Neural cell (in vitro differentiated cells): Measurements from ENCODE around the gene UVRAG. TPM values are rescaled to one million over a fixed set of nuclear protein-coding genes. Genes with fewer than 3 reads are reported as not detected.

ENCODE experiments used
- H2AFZ ChIP-seq: fragments of 200-600, 300-800 bp; sonication (generic), shearing (Covaris generic); 2 replicates; pipeline ENCODE4 v1.6.0; 2014; ENCODE audit warnings: low read depth, mild to moderate bottlenecking, antibody characterized with exemption, low read length, moderate library complexity
- H3F3A ChIP-seq: fragments of 200-600 bp; shearing (Covaris generic); 2 replicates; pipeline ENCODE4 v1.6.1; 2016; ENCODE audit warnings: mild to moderate bottlenecking, moderate library complexity, mixed read lengths, antibody characterized with exemption, low read length; ENCODE audit not compliant: insufficient read depth, poor library complexity, severe bottlenecking
- H3K27ac ChIP-seq: fragments of 200-600, 300-800 bp; sonication (generic), shearing (Covaris generic); 2 replicates; pipeline ENCODE4 v1.5.1; 2014; ENCODE audit warnings: mild to moderate bottlenecking, low read length, moderate library complexity
- H3K27me3 ChIP-seq: fragments of 300-800, 200-600 bp; sonication (generic), shearing (Covaris generic); 2 replicates; pipeline ENCODE4 v1.6.0; 2014; ENCODE audit warnings: mild to moderate bottlenecking, low read depth, low read length, moderate library complexity; ENCODE audit not compliant: insufficient read depth
- H3K36me3 ChIP-seq: fragments of 300-800, 200-600 bp; sonication (generic), shearing (Covaris generic); 2 replicates; pipeline ENCODE4 v1.5.1; 2014; ENCODE audit warnings: mild to moderate bottlenecking, antibody characterized with exemption, low read length, moderate library complexity; ENCODE audit not compliant: insufficient read depth
- H3K4me2 ChIP-seq: fragments of 300-800, 200-600 bp; sonication (generic), shearing (Covaris generic); 2 replicates; pipeline ENCODE4 v1.6.0; 2014; ENCODE audit warnings: mild to moderate bottlenecking, low read length
- H3K4me3 ChIP-seq: fragments of 300-800, 200-600 bp; sonication (generic), shearing (Covaris generic); 2 replicates; pipeline ENCODE4 v1.5.1; 2014; ENCODE audit warnings: mild to moderate bottlenecking, low read length, moderate library complexity
- H3K79me2 ChIP-seq: fragments of 200-600 bp; shearing (Covaris generic); replicated peaks from 2 replicates; pipeline ENCODE4 v1.6.0; 2014; ENCODE audit warnings: mild to moderate bottlenecking, low read length, moderate library complexity; ENCODE audit not compliant: insufficient read depth
- H3K9ac ChIP-seq: fragments of 300-800, 200-600 bp; sonication (generic), shearing (Covaris generic); 2 replicates; pipeline ENCODE4 v1.6.1; 2016; ENCODE audit warnings: mild to moderate bottlenecking, low read length, mixed read lengths
- H3K9me2 ChIP-seq: fragments of 200-600 bp; shearing (Covaris generic); 2 replicates; pipeline ENCODE4 v1.6.1; 2016; ENCODE audit warnings: mild to moderate bottlenecking, low read length, mixed read lengths; ENCODE audit not compliant: insufficient read depth
- H3K9me3 ChIP-seq: fragments of 200-600, 300-800 bp; sonication (generic), shearing (Covaris generic); 2 replicates; pipeline ENCODE4 v1.6.1; 2016; ENCODE audit warnings: mild to moderate bottlenecking, mixed run types, low read length, moderate library complexity, mixed read lengths
- H4K20me1 ChIP-seq: fragments of 200-600 bp; shearing (Covaris generic); 2 replicates; pipeline ENCODE4 v1.6.1; 2016; ENCODE audit warnings: mild to moderate bottlenecking, mixed run types; ENCODE audit not compliant: insufficient read depth
- EP300 ChIP-seq: fragments of 450-650 bp; conservative IDR thresholded peaks from 2 replicates; pipeline ENCODE4 v1.6.1; 2014; ENCODE audit warnings: antibody characterized with exemption, mild to moderate bottlenecking, moderate library complexity; ENCODE audit not compliant: poor library complexity, severe bottlenecking
- EZH2 ChIP-seq: fragments of 200-600, 300-800 bp; shearing (Covaris generic), sonication (generic); IDR thresholded peaks from 2 replicates; pipeline ENCODE4 v1.6.1; 2014; ENCODE audit warnings: antibody characterized with exemption, low read length, borderline replicate concordance, mild to moderate bottlenecking; ENCODE audit not compliant: insufficient read depth, poor library complexity, severe bottlenecking
- MXI1 ChIP-seq: fragments of 450-650 bp; conservative IDR thresholded peaks from 2 replicates; pipeline ENCODE4 v1.6.1; 2014; ENCODE audit warnings: antibody characterized with exemption, mild to moderate bottlenecking; ENCODE audit not compliant: poor library complexity, severe bottlenecking
- POLR2AphosphoS5 ChIP-seq: IDR thresholded peaks from 2 replicates; pipeline ENCODE4 v1.6.1; 2012
- RAD21 ChIP-seq: fragments of 450-650 bp; conservative IDR thresholded peaks from 2 replicates; pipeline ENCODE4 v1.6.1; 2014; ENCODE audit warnings: antibody characterized with exemption, mild to moderate bottlenecking, moderate library complexity
- SMC3 ChIP-seq: fragments of 450-650 bp; conservative IDR thresholded peaks from 2 replicates; pipeline ENCODE4 v1.6.1; 2014; ENCODE audit warnings: antibody characterized with exemption, mild to moderate bottlenecking, moderate library complexity; ENCODE audit not compliant: poor library complexity
- TAF1 ChIP-seq: IDR thresholded peaks from 2 replicates; pipeline ENCODE4 v1.6.1; 2012; ENCODE audit warnings: low read depth
- polyA plus RNA-seq: library from polyadenylated mRNA; depleted of rRNA; stranded (reverse); fragments of >200 nt; gene quantifications from 2 replicates; pipeline ENCODE4 v1.2.3, GENCODE V29; 2014
- TF ChIP-seq, protein P1 (sequence below): fragments of 450-650 bp; IDR thresholded peaks from 2 replicates; pipeline ENCODE4 v1.5.1; 2014; ENCODE audit warnings: antibody characterized with exemption, mild to moderate bottlenecking, moderate library complexity; ENCODE audit not compliant: poor library complexity, severe bottlenecking
- TF ChIP-seq, protein P2 (sequence below): IDR thresholded peaks from 2 replicates; pipeline ENCODE4 v1.6.1; 2012; ENCODE audit warnings: borderline replicate concordance

UVRAG gene
- polyA plus RNA-seq, 1 donor from 2014 or later: 31.6 TPM

DNA sequence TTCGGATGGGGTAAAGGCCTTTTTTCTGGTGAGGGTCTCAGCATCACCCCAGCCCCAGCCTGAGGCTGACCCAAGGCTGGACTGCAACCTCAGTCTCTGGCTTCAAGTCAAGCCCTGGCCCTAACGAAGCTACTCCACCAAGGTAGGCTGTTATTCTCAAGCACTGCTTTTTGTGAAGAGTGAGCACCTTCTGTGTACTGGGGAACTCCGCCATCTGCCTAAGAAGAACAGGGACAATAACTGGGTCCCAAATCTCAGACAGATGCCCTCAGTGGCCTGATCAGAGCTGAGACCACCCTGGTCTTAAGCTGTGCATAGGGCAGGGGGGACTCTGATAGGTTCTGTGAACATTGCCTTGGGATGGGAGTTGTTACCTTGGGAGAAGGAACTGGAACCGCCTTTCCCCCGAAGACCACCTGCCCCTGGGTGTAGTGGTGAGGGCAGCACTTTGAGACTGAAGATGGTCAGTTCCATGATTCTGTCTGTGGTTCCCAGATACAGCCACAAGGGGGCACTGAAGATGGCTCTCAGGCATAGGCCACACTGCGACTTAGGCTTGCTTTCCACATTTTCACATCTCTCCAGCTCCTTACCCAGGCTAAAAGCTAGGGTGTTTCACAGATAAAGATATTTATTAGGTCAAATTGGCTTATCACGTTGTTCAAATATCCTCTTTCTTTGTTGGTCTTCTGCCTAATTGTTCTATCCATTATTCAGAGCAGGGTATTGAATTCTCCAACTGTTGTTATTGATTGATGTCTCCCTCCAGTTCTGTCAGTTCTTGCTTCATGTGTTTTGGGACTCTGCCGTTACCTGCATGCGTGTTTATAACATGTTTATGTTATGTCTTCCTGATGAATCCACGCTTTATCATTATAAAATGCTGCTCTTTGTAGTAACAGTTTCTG is 11.8 kb upstream of the UVRAG start:
- Histone ChIP-seq H3K9ac (no peak overlapping the region), H3K9me2 (no peaks in the 10 kb centered on the region), H3K9me3 (no peaks in the 10 kb centered on the region), H3K79me2 (no peaks in the 10 kb centered on the region), H3K4me2 (no peak overlapping the region), H3K27ac (no peak overlapping the region), H4K20me1 (no peaks in the 10 kb centered on the region), H3K27me3 (no peaks in the 10 kb centered on the region), H3F3A (no peaks in the 10 kb centered on the region), H2AFZ (no peak overlapping the region), H3K4me3 (no peak overlapping the region), H3K36me3 (no peaks in the 10 kb centered on the region)
- TF ChIP-seq, protein P1, sequence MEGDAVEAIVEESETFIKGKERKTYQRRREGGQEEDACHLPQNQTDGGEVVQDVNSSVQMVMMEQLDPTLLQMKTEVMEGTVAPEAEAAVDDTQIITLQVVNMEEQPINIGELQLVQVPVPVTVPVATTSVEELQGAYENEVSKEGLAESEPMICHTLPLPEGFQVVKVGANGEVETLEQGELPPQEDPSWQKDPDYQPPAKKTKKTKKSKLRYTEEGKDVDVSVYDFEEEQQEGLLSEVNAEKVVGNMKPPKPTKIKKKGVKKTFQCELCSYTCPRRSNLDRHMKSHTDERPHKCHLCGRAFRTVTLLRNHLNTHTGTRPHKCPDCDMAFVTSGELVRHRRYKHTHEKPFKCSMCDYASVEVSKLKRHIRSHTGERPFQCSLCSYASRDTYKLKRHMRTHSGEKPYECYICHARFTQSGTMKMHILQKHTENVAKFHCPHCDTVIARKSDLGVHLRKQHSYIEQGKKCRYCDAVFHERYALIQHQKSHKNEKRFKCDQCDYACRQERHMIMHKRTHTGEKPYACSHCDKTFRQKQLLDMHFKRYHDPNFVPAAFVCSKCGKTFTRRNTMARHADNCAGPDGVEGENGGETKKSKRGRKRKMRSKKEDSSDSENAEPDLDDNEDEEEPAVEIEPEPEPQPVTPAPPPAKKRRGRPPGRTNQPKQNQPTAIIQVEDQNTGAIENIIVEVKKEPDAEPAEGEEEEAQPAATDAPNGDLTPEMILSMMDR: peak; percentile 87
- TF ChIP-seq, protein P2, sequence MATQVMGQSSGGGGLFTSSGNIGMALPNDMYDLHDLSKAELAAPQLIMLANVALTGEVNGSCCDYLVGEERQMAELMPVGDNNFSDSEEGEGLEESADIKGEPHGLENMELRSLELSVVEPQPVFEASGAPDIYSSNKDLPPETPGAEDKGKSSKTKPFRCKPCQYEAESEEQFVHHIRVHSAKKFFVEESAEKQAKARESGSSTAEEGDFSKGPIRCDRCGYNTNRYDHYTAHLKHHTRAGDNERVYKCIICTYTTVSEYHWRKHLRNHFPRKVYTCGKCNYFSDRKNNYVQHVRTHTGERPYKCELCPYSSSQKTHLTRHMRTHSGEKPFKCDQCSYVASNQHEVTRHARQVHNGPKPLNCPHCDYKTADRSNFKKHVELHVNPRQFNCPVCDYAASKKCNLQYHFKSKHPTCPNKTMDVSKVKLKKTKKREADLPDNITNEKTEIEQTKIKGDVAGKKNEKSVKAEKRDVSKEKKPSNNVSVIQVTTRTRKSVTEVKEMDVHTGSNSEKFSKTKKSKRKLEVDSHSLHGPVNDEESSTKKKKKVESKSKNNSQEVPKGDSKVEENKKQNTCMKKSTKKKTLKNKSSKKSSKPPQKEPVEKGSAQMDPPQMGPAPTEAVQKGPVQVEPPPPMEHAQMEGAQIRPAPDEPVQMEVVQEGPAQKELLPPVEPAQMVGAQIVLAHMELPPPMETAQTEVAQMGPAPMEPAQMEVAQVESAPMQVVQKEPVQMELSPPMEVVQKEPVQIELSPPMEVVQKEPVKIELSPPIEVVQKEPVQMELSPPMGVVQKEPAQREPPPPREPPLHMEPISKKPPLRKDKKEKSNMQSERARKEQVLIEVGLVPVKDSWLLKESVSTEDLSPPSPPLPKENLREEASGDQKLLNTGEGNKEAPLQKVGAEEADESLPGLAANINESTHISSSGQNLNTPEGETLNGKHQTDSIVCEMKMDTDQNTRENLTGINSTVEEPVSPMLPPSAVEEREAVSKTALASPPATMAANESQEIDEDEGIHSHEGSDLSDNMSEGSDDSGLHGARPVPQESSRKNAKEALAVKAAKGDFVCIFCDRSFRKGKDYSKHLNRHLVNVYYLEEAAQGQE: no peak
- no peak for TF ChIP-seq POLR2AphosphoS5
- peak; percentile 82 for TF ChIP-seq RAD21
- peak; percentile 88 for TF ChIP-seq SMC3

DNA sequence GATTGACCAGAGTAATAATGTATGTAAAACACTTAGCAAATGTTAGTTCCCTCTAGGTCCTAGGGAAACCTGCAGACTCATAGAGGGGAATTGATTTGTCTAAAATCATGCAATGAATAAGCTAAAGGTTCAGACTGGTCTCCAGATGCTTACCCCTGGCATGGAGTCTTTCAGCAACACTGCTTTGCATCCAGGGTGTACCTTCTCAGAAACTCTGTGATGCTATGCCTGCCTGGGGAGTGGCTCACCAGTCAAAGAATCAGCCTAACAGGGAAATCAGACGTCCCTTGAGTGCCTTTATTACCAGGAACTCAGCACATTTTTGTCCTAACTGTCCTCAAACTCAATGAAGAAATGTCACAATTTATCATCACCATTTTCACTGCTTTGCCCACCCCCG is 5.9 kb upstream of the UVRAG start:
- Histone ChIP-seq H3K36me3 (no peaks in the 10 kb centered on the region), H3K79me2 (no peaks in the 10 kb centered on the region), H2AFZ (no peak overlapping the region), H4K20me1 (no peaks in the 10 kb centered on the region), H3F3A (no peaks in the 10 kb centered on the region), H3K9me2 (no peaks in the 10 kb centered on the region), H3K4me3 (no peak overlapping the region), H3K27me3 (no peaks in the 10 kb centered on the region), H3K9ac (no peak overlapping the region), H3K27ac (no peak overlapping the region), H3K9me3 (no peaks in the 10 kb centered on the region), H3K4me2 (no peak overlapping the region)
- TF ChIP-seq TAF1 (no peak), SMC3 (no peak), MXI1 (no peak), POLR2AphosphoS5 (no peak), EP300 (no peak), EZH2 (no peak), RAD21 (no peak)
- TF ChIP-seq, protein P1: no peak
- TF ChIP-seq, protein P2: no peak
